HG03558 (cell line): ENCODE data around the gene ECHDC1.

Experiments used
- ATAC-seq: cut with Tn5 transposase; IDR thresholded peaks from one replicate; pipeline ENCODE4 v1.9.1; 2021; ENCODE audit warnings: moderate number of reproducible peaks; ENCODE audit not compliant: unreplicated experiment; ENCODE audit errors: extremely low read depth

The ECHDC1 gene

DNA sequence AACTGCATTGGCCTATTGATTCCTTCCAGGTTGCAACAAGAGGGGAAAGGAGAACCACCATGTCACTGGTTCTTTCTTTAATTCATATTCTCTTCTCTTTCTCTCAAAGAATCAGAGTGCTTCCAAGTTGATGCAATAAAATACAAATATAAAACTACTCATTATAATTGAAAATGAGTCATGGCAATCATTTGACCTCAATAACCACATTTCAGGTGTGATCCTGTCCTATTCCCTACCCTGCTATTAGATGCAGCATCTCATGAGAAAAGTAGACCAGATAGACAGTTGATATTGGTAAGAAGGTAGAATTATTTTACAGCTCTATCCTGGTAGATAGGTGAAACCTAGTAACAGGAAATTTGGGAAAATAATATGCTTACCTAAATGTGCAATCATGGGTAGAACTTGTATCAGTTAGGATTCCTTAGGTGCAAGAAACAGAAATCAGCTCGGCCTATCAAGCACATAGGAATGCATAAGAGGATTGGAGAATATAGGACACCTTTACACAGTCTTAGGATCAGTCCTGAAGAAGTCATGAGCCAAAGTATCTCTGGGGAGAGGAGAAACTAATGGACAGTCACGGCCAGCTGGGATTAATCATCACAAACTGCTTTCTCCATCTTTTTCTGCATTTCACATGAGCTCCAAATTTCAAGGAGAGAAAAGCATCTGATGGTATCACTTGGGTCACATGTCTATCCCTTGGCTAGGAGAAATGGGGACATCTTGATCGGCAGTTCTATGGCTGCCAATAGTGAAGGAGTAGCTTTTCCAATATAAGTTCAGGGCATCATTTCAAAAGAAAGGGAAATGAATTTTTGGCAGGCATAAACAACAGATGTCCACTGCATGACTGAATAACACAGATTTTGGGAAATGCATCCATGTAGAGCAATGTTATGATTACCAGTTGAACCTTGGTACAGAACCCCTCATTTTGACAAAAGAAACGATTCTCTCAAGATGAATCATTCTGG, 96.0 kb downstream of the ECHDC1 start:
- no peak for ATAC-seq

DNA sequence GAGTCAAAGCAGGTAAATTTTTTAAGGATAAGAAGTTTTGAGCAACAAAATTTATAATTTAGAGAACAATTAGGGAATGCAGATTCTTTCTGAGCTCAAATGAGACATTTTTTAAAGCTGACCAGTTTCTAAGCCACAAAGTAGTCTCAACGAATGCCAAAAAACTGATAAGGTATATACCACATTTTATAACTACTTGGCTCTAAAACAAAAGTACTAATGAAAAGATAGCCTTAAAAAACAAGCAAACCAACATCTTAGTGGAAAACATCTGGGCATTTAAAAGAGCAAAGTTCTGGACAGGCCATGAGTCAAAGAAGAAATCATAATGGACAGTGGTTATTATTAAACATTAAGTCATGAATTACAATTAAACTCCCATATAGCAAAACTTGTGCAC, 99.9 kb downstream of the ECHDC1 start:
- no peak for ATAC-seq
